Testis (tissue), 2 donors: ENCODE results near the gene ZC3H12D.

Experiments
- POLR2A ChIP-seq: fragments of 450-650 bp; IDR thresholded peaks from one replicate; pipeline ENCODE4 v1.6.1; 2017; ENCODE audit warnings: antibody characterized with exemption, mild to moderate bottlenecking, moderate library complexity
- TF ChIP-seq, protein P1 (sequence below), 3 experiments: fragments of 450-650 bp in 2 of 3; fragments of 200-600 bp in 1 of 3; sonication (generic) in 1 of 3; IDR thresholded peaks; one replicate each; pipeline ENCODE4 v1.5.1; 2016 to 2019; ENCODE audit warnings: antibody characterized with exemption in 3 of 3, mild to moderate bottlenecking in 2 of 3, moderate library complexity in 1 of 3

DNA sequence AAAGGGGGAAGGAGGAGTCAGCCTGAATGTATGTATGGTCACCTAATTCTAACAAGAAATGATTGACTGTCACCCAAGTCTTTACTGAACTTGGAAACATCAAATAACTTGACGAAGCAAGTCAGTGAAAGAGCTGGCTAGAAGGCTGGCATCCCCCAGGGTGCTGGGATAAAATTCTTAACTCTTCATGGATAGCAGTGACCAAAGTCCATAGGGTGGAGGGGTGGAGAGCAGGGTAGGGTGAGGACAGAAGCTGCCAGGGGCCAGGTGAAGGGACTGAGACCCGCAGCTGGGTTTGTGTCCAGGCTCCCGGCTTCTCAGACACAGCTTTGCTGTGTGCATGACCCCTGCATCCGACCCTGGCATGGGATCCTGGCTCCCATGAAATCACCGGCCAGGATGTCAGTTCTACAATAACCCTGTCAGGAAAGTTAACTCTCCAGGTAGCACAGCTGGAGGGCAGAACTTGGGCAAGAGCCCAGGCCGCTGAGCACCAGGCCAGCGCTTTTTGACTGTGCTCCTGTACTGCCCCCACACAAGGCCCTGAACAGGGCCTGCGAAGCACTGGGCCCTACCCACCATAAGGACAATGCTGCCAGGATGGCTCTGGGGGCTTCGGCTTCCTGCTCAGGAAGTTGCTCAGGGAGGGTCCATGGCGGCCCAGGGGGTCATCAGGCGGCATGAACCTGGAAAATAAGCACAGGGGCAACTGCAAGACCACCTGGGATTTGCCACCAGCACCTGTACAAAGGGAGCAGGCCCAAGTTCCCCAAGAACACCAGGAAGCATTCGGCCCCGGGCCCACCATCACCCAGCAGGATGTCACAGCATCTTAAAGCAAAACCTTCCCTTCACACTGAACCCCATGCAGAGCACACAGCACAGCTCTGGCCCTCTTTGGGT is 32.5 kb downstream of the ZC3H12D start:
- TF ChIP-seq, protein P1, sequence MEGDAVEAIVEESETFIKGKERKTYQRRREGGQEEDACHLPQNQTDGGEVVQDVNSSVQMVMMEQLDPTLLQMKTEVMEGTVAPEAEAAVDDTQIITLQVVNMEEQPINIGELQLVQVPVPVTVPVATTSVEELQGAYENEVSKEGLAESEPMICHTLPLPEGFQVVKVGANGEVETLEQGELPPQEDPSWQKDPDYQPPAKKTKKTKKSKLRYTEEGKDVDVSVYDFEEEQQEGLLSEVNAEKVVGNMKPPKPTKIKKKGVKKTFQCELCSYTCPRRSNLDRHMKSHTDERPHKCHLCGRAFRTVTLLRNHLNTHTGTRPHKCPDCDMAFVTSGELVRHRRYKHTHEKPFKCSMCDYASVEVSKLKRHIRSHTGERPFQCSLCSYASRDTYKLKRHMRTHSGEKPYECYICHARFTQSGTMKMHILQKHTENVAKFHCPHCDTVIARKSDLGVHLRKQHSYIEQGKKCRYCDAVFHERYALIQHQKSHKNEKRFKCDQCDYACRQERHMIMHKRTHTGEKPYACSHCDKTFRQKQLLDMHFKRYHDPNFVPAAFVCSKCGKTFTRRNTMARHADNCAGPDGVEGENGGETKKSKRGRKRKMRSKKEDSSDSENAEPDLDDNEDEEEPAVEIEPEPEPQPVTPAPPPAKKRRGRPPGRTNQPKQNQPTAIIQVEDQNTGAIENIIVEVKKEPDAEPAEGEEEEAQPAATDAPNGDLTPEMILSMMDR (IDR thresholded peaks at IDR 0.05): no peak
- no peak for TF ChIP-seq POLR2A
